H1 (cell line): ENCODE results near the gene MYBL2. TPM values are rescaled to one million over a fixed set of nuclear protein-coding genes. Genes with fewer than 3 reads are reported as not detected.
A peak's percentile ranks its signal among the peaks of the same experiment; 100 is the strongest.

ENCODE experiments used
- CTCF ChIA-PET: fragments of 300-600 bp; sonication (Branson Sonifier 250); formaldehyde crosslinking; loops from one replicate; lab custom pipeline; 2021; ENCODE audit not compliant: partially characterized antibody; lab: Charles Lee
- POLR2A ChIA-PET: fragments of 300-600 bp; sonication (Branson Sonifier 250); formaldehyde crosslinking; loops from one replicate; lab custom pipeline; 2021; ENCODE audit warnings: inconsistent platforms; ENCODE audit not compliant: partially characterized antibody; lab: Charles Lee
- DNase-seq, 2 experiments: peaks; one replicate each; pipeline versions ENCODE4 v3.0.0 to v3.0.0-alpha.2; 2010 to 2022; ENCODE audit warnings: low spot score in 2 of 2, low read depth in 1 of 2, mixed read lengths in 1 of 2
- FAIRE-seq: peaks from 2 replicates; lab custom pipeline; 2011; peaks lifted over from hg19 to GRCh38; lab: Jason Lieb, UNC
- H2AFZ ChIP-seq: 2 replicates; pipeline ENCODE4 v1.8.1; 2012; ENCODE audit warnings: low read length, inconsistent platforms
- H2AK5ac ChIP-seq: 2 replicates; pipeline ENCODE4 v1.6.1; 2013; ENCODE audit warnings: low read depth, low read length
- H2BK120ac ChIP-seq: replicated peaks from 2 replicates; pipeline ENCODE3; 2013; ENCODE audit warnings: low read depth, low read length, inconsistent platforms
- H2BK12ac ChIP-seq: 2 replicates; pipeline ENCODE4 v1.6.1; 2013; ENCODE audit warnings: low read depth, low read length
- H2BK15ac ChIP-seq: 2 replicates; pipeline ENCODE4 v1.6.1; 2013; ENCODE audit warnings: low read length
- H2BK20ac ChIP-seq: 2 replicates; pipeline ENCODE4 v1.6.1; 2013; ENCODE audit warnings: low read length
- H2BK5ac ChIP-seq: 2 replicates; pipeline ENCODE4 v1.6.1; 2013; ENCODE audit warnings: low read depth, low read length
- H3K14ac ChIP-seq: 2 replicates; pipeline ENCODE4 v1.6.1; 2013; ENCODE audit warnings: inconsistent platforms; ENCODE audit not compliant: insufficient read length
- H3K18ac ChIP-seq: 2 replicates; pipeline ENCODE4 v1.6.1; 2013; ENCODE audit warnings: low read length; ENCODE audit errors: extremely low read depth
- H3K23ac ChIP-seq: 2 replicates; pipeline ENCODE4 v1.6.1; 2013; ENCODE audit warnings: inconsistent platforms; ENCODE audit not compliant: insufficient read length
- H3K23me2 ChIP-seq: 2 replicates; pipeline ENCODE4 v1.6.1; 2013; ENCODE audit warnings: low read depth, low read length
- H3K27ac ChIP-seq: 2 replicates; pipeline ENCODE4 v1.6.1; 2011; ENCODE audit warnings: low read depth, low read length, inconsistent platforms
- H3K27me3 ChIP-seq, 4 experiments: replicated peaks in 1 of 4; 1 replicate in 1 of 4; 2 replicates in 3 of 4; pipeline versions ENCODE4 v1.6.1 to v1.8.1; 2011 to 2013; ENCODE audit warnings: low read length in 3 of 4, mild to moderate bottlenecking in 3 of 4, inconsistent platforms in 2 of 4, mixed read lengths in 2 of 4, moderate library complexity in 1 of 4; ENCODE audit not compliant: control insufficient read depth in 3 of 4, insufficient read depth in 3 of 4; ENCODE audit errors: extremely low read depth in 1 of 4
- H3K36me3 ChIP-seq, 4 experiments: 2 replicates each; pipeline versions ENCODE4 v1.6.1 to v1.8.1; 2011 to 2013; ENCODE audit warnings: mild to moderate bottlenecking in 4 of 4, low read length in 3 of 4, moderate library complexity in 2 of 4, control low read depth in 1 of 4, inconsistent platforms in 1 of 4; ENCODE audit not compliant: insufficient read depth in 4 of 4, control insufficient read depth in 2 of 4
- H3K4ac ChIP-seq: replicated peaks from 2 replicates; pipeline ENCODE3; 2013; ENCODE audit warnings: low read length, low read depth, mixed read lengths, inconsistent platforms; ENCODE audit not compliant: insufficient read length
- H3K4me1 ChIP-seq, 4 experiments: replicated peaks in 1 of 4; 1 replicate in 1 of 4; 2 replicates in 3 of 4; pipeline versions ENCODE4 v1.6.1 to v1.8.1; 2011 to 2013; ENCODE audit warnings: low read length in 3 of 4, inconsistent platforms in 2 of 4, mixed read lengths in 1 of 4; ENCODE audit not compliant: insufficient read depth in 4 of 4, control insufficient read depth in 3 of 4
- H3K4me2 ChIP-seq, 2 experiments: 2 replicates each; pipeline versions ENCODE4 v1.6.1 to v1.8.1; 2011 to 2013; ENCODE audit warnings: low read depth in 2 of 2, low read length in 2 of 2, control low read depth in 1 of 2, inconsistent platforms in 1 of 2, mild to moderate bottlenecking in 1 of 2; ENCODE audit not compliant: insufficient read depth in 1 of 2
- H3K4me3 ChIP-seq, 4 experiments: fragments of 200-600, 300-600 bp in 1 of 4; sonication (generic), shearing (Covaris generic), sonication (Bioruptor Twin) in 1 of 4; 2 replicates each; pipeline versions ENCODE4 v1.5.1 to v1.8.1; 2011 to 2016; ENCODE audit warnings: low read length in 4 of 4, low read depth in 3 of 4, control low read depth in 2 of 4, inconsistent platforms in 2 of 4, mild to moderate bottlenecking in 2 of 4, mixed read lengths in 1 of 4, moderate library complexity in 1 of 4; ENCODE audit not compliant: insufficient read depth in 2 of 4; ENCODE audit errors: extremely low read depth in 1 of 4
- H3K56ac ChIP-seq: replicated peaks from 2 replicates; pipeline ENCODE3; 2013; ENCODE audit warnings: low read depth, mild to moderate bottlenecking, mixed read lengths, low read length, inconsistent platforms; ENCODE audit not compliant: insufficient read length
- H3K79me1 ChIP-seq: 2 replicates; pipeline ENCODE4 v1.6.1; 2013; ENCODE audit warnings: low read depth, low read length, control low read depth
- H3K79me2 ChIP-seq, 2 experiments: 2 replicates each; pipeline versions ENCODE4 v1.6.1 to v1.8.1; 2012 to 2013; ENCODE audit warnings: low read length in 2 of 2, mild to moderate bottlenecking in 2 of 2, inconsistent platforms in 1 of 2; ENCODE audit not compliant: insufficient read depth in 2 of 2, control insufficient read depth in 1 of 2
- H3K9ac ChIP-seq, 4 experiments: replicated peaks in 1 of 4; 1 replicate in 1 of 4; 2 replicates in 3 of 4; pipeline versions ENCODE4 v1.6.1 to v1.8.1; 2011 to 2013; ENCODE audit warnings: low read depth in 3 of 4, low read length in 3 of 4, control low read depth in 2 of 4, mild to moderate bottlenecking in 2 of 4, moderate library complexity in 2 of 4, inconsistent platforms in 1 of 4; ENCODE audit errors: extremely low read depth in 1 of 4
- H3K9me3 ChIP-seq, 2 experiments: 2 replicates each; pipeline versions ENCODE4 v1.6.1 to v1.8.1; 2012 to 2013; ENCODE audit warnings: mild to moderate bottlenecking in 2 of 2, moderate library complexity in 2 of 2, control low read depth in 1 of 2, inconsistent platforms in 1 of 2, low read depth in 1 of 2, low read length in 1 of 2, mixed read lengths in 1 of 2; ENCODE audit not compliant: insufficient read depth in 2 of 2
- H4K20me1 ChIP-seq, 2 experiments: replicated peaks in 1 of 2; 2 replicates each; pipeline versions ENCODE3 to v1.8.1; 2011 to 2013; ENCODE audit warnings: inconsistent platforms in 2 of 2, low read length in 2 of 2, mild to moderate bottlenecking in 1 of 2; ENCODE audit not compliant: insufficient read depth in 2 of 2, control insufficient read depth in 1 of 2
- H4K5ac ChIP-seq: 2 replicates; pipeline ENCODE4 v1.6.1; 2013; ENCODE audit warnings: low read length, low read depth, mixed read lengths, inconsistent platforms; ENCODE audit not compliant: insufficient read length
- H4K8ac ChIP-seq: 2 replicates; pipeline ENCODE4 v1.8.0; 2013; ENCODE audit warnings: mild to moderate bottlenecking, moderate library complexity, low read length, inconsistent platforms; ENCODE audit not compliant: insufficient read depth; ENCODE audit errors: extremely low read depth
- H4K91ac ChIP-seq: replicated peaks from 2 replicates; pipeline ENCODE3; 2013; ENCODE audit warnings: low read length, mixed read lengths, inconsistent platforms; ENCODE audit not compliant: insufficient read length
- WGBS, 2 experiments: shearing (Covaris generic) in 1 of 2; methylation state at CpG; one replicate each; pipeline versions ENCODE4 v1.1.6 to v1.1.7; 2013 to 2015; ENCODE audit warnings: low lambda C conversion rate in 2 of 2, mixed read lengths in 2 of 2, inconsistent platforms in 1 of 2, low coverage in 1 of 2, missing lambda C conversion rate in 1 of 2; ENCODE audit not compliant: insufficient replicate concordance in 2 of 2, insufficient coverage in 1 of 2, insufficient read length in 1 of 2; ENCODE audit errors: extremely low coverage in 1 of 2, missing lambda C conversion rate in 1 of 2; 5-methylcytosine and 5-hydroxymethylcytosine counted together
- long read RNA-seq, 2 experiments: library from RNA in 1 of 2; library from capped mRNA in 1 of 2; stranded (forward); transcript quantifications; one replicate each; pipeline ENCODE4 v2.0.0, GENCODE V29; 2021; ENCODE audit warnings: inconsistent platforms in 1 of 2
- polyA minus RNA-seq, 3 experiments: library from RNA; depleted of rRNA, polyadenylated mRNA; stranded (reverse); fragments of >200 nt; gene quantifications; 1 replicate in 2 of 3; 2 replicates in 1 of 3; pipeline ENCODE4 v1.2.3, GENCODE V29; 2011
- polyA plus RNA-seq, 7 experiments: library from polyadenylated mRNA; depleted of rRNA in 3 of 7; stranded (reverse) in 5 of 7; unstranded in 2 of 7; fragments of >200 nt in 5 of 7; fragments of 200-250 nt in 2 of 7; gene quantifications; 1 replicate in 5 of 7; 2 replicates in 1 of 7; 4 replicates in 1 of 7; pipeline versions ENCODE4 v1.2.1 to v1.2.3, GENCODE V29; 2011 to 2013; ENCODE audit warnings: missing spikeins in 2 of 7, mixed read lengths in 2 of 7
- total RNA-seq: library from RNA; stranded (reverse); fragmentation: NEBNext Ultra II Directional; extraction: Animal tissue kit (Norgen Biotek cat#: 25700); gene quantifications from 2 replicates; pipeline ENCODE4 v1.2.1, GENCODE V29; 2021

MYBL2 gene
- 207 and 208 TPM in 2 replicates for total RNA-seq
- polyA plus RNA-seq (2011; rRNA removed) = 75.3 and 95.5 TPM in 2 replicates
- 55.9 TPM for polyA plus RNA-seq (2011; cell fraction: cytosol; rRNA removed)
- 81.3 TPM for polyA plus RNA-seq (2011; cell fraction: nucleus; rRNA removed)
- polyA plus RNA-seq (2012, experiment 1 of 2) = 129 to 197 TPM (median 194 TPM) in 4 replicates
- polyA plus RNA-seq (2012, experiment 2 of 2) = 204 TPM
- polyA plus RNA-seq (2013, experiment 1 of 2) = 137 TPM
- 139 TPM for polyA plus RNA-seq (2013, experiment 2 of 2)
- 65.2 and 67.6 TPM in 2 replicates for polyA minus RNA-seq (2011; rRNA and poly(A)+ RNA removed)
- 78.1 TPM for polyA minus RNA-seq (2011; cell fraction: cytosol; rRNA and poly(A)+ RNA removed)
- 41.5 TPM for polyA minus RNA-seq (2011; cell fraction: nucleus; rRNA and poly(A)+ RNA removed)
- long read RNA-seq, experiment 1, transcript MYBL2-201 (14 exons, 2,639 nt) = major isoform, 59 of 210 reads
- long read RNA-seq, experiment 1, partial matches to known transcripts = 131 of 210 reads
- long read RNA-seq, experiment 1, other reads (novel, unspliced or antisense) = 20 of 210 reads
- long read RNA-seq, experiment 2, partial matches to known transcripts = 4 of 5 reads
- long read RNA-seq, experiment 2, other reads (novel, unspliced or antisense) = 1 of 5 reads

- Histone ChIP-seq H4K5ac (peak within 1 kb of the TSS; percentile 61), H3K4me3 (peak within 1 kb of the TSS; percentile 81 to 89 (median 86)), H3K56ac (peak within 1 kb of the TSS; percentile 77), H3K36me3 (peaks cover 0 to 6% (median 2%) of the 10 kb centered on the region in 4 experiments; a peak in 4 of 8 replicates), H4K20me1 (peaks cover 0 to 4% of the 10 kb centered on the region in 2 experiments), H3K18ac (peak within 1 kb of the TSS; percentile 71), H2BK15ac (no peak within 1 kb of the TSS), H3K4me2 (peak within 1 kb of the TSS; percentile 90 to 96), H2BK20ac (no peak within 1 kb of the TSS), H3K23ac (no peak within 1 kb of the TSS), H3K79me2 (peaks cover 0 to 35% of the 10 kb centered on the region in 2 experiments), H3K23me2 (peaks cover 6% of the 10 kb centered on the region; the same call in 1 of the 2 replicates), H2AFZ (peak within 1 kb of the TSS; percentile 87), H3K9ac (peak within 1 kb of the TSS; percentile 82 to 88 (median 88)), H2AK5ac (no peak within 1 kb of the TSS; the same call in 1 of the 2 replicates), H3K14ac (no peak within 1 kb of the TSS), H3K27me3 (peaks cover 0 to 8% (median 3%) of the 10 kb centered on the region in 4 experiments; a peak in 3 of 7 replicates), H3K4ac (no peak within 1 kb of the TSS), H4K8ac (peak within 1 kb of the TSS; percentile 98), H3K4me1 (peaks cover 0 to 4% (median 0%) of the 10 kb centered on the region in 4 experiments; a peak in 3 of 7 replicates), H2BK120ac (no peak within 1 kb of the TSS), H4K91ac (peak within 1 kb of the TSS; percentile 90), H2BK5ac (peak within 1 kb of the TSS; percentile 52), H3K79me1 (peaks cover 3% of the 10 kb centered on the region), H3K9me3 (no peaks in the 10 kb centered on the region), H2BK12ac (0 out of 2 replicates have a peak within 1 kb of the TSS, but pooled peaks have one; percentile 7), H3K27ac (peak within 1 kb of the TSS; percentile 77)
- POLR2A ChIA-PET = interaction anchor here (0.6 to 2.2 kb wide), 15 partner anchors 12 to 215 kb away, joined by 3 to 9 read pairs (median 4); partner anchors contain the start of genes IFT52 and SRSF6
- FAIRE-seq (no peak), DNase-seq (peak; percentile 29 to 84)
- WGBS, 2 experiments = 18% methylated on average over 45 of the region's 90 CpGs; no CpG with 5 or more reads in 1 of the 2 experiments
- CTCF ChIA-PET = no interaction called here
These were observed at the start of gene MYBL2 for GRCh38 chr20:43666376-43667328. Gene MYBL2 (plus strand): TSS chr20:43667114. CDS start chr20:43667284, 170 bp downstream.
